Measurements from ENCODE around the gene MUC5B.

- TF ChIP-seq CTCF (IDR thresholded peaks at IDR 0.05): no peak
- no peak for TF ChIP-seq POLR2A (IDR thresholded peaks at IDR 0.05)
These were observed 38.6 kb downstream of the MUC5B start for GRCh38 chr11:1261241-1262071.

Data from heart left ventricle (tissue), 13 donors.